ENCODE results near the gene KEL.

DNA sequence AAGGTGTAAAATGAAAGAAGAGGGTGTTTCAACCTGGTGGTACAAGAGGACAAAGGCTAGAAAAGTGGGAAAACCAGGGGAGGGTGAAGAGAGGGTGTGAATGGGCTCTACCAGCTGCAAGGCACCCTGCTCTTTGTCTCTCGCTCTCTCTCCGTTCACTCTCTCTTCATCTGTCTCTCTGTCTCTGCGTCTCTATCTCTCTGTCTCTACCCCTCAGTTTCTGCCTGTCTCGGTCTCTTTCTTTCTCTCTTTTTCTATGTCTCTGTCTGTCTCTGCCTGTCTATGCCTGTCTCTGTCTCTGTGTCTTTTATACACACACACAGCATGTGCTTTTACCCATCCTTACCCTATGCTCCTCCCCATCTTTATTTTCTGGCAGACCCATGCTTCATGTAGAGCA lies 23.6 kb downstream of the KEL start:
- TF ChIP-seq BHLHE40 (IDR thresholded peaks at IDR 0.05; ENCODE audit: borderline replicate concordance) (no peak), FOXK2 (IDR thresholded peaks at IDR 0.05) (no peak), ARNT (IDR thresholded peaks at IDR 0.05) (no peak), FOXM1 (IDR thresholded peaks at IDR 0.05; ENCODE audit: borderline replicate concordance) (no peak), SUZ12 (IDR thresholded peaks at IDR 0.05) (no peak), CTBP1 (IDR thresholded peaks at IDR 0.05; ENCODE audit: borderline replicate concordance) (no peak), FOXA1 (IDR thresholded peaks at IDR 0.05) (no peak), LEF1 (IDR thresholded peaks at IDR 0.05; ENCODE audit: borderline replicate concordance) (no peak), TARDBP (IDR thresholded peaks at IDR 0.05) (no peak), SP1 (IDR thresholded peaks at IDR 0.05) (no peak), ELF4 (IDR thresholded peaks at IDR 0.05) (no peak), ZNF384 (IDR thresholded peaks at IDR 0.05) (no peak)
